ENCODE data around the gene PIP5K1B.

PIP5K1B gene

GRCh38 chr9:68859347-68859746, 154.3 kb downstream of the PIP5K1B start:
- no peak for DNase-seq (ENCODE audit: low read depth)

GRCh38 chr9:68860419-68860818, 155.4 kb downstream of the PIP5K1B start:
- DNase-seq (ENCODE audit: low read depth): no peak

- DNase-seq (ENCODE audit: low read depth): no peak
Measured at GRCh38 chr9:68861436-68861835, 156.4 kb downstream of the PIP5K1B start.

GRCh38 chr9:68867066-68867465, 162.0 kb downstream of the PIP5K1B start:
- no peak for DNase-seq (ENCODE audit: low read depth)

GRCh38 chr9:68869022-68869421, 164.0 kb downstream of the PIP5K1B start:
- DNase-seq (ENCODE audit: low read depth): no peak

- DNase-seq (ENCODE audit: low read depth): no peak
Measured at GRCh38 chr9:68870086-68870485, 165.0 kb downstream of the PIP5K1B start.

GRCh38 chr9:68871236-68871635, 166.2 kb downstream of the PIP5K1B start:
- no peak for DNase-seq (ENCODE audit: low read depth)

- DNase-seq (ENCODE audit: low read depth): no peak
Measured at GRCh38 chr9:68872026-68872501, 167.0 kb downstream of the PIP5K1B start.

- no peak for DNase-seq (ENCODE audit: low read depth)
Measured at GRCh38 chr9:68873179-68873578, 168.1 kb downstream of the PIP5K1B start.

- no peak for DNase-seq (ENCODE audit: low read depth)
Measured at GRCh38 chr9:68876273-68876672, 171.2 kb downstream of the PIP5K1B start.

GRCh38 chr9:68876681-68877080, 171.6 kb downstream of the PIP5K1B start:
- DNase-seq (ENCODE audit: low read depth): no peak

GRCh38 chr9:68877219-68877618, 172.2 kb downstream of the PIP5K1B start:
- DNase-seq (ENCODE audit: low read depth): no peak

- DNase-seq (ENCODE audit: low read depth): no peak
Measured at GRCh38 chr9:68878450-68878849, 173.4 kb downstream of the PIP5K1B start.

GRCh38 chr9:68883224-68883623, 178.2 kb downstream of the PIP5K1B start:
- no peak for DNase-seq (ENCODE audit: low read depth)

GRCh38 chr9:68887232-68887631, 182.2 kb downstream of the PIP5K1B start:
- DNase-seq (ENCODE audit: low read depth): no peak

GRCh38 chr9:68894502-68894901, 189.5 kb downstream of the PIP5K1B start:
- no peak for DNase-seq (ENCODE audit: low read depth)

GRCh38 chr9:68895741-68896478, 190.9 kb downstream of the PIP5K1B start:
- DNase-seq (ENCODE audit: low read depth): no peak

- no peak for DNase-seq (ENCODE audit: low read depth)
Measured at GRCh38 chr9:68896486-68896885, 191.4 kb downstream of the PIP5K1B start.

GRCh38 chr9:68897577-68898145, 192.6 kb downstream of the PIP5K1B start:
- DNase-seq (ENCODE audit: low read depth): no peak

- DNase-seq (ENCODE audit: low read depth): no peak
Measured at GRCh38 chr9:68898781-68899439, 193.9 kb downstream of the PIP5K1B start.

GRCh38 chr9:68904454-68904853, 199.4 kb downstream of the PIP5K1B start:
- no peak for DNase-seq (ENCODE audit: low read depth)

GRCh38 chr9:68905129-68905528, 200.1 kb downstream of the PIP5K1B start:
- no peak for DNase-seq (ENCODE audit: low read depth)

GRCh38 chr9:68907910-68908309, 202.9 kb downstream of the PIP5K1B start:
- DNase-seq (ENCODE audit: low read depth): no peak

Measured in ELR (cell line).